IMR-90 (cell line): ENCODE measurements around the gene EPGN. TPM values are rescaled to one million over a fixed set of nuclear protein-coding genes. Genes with fewer than 3 reads are reported as not detected.

Source experiments
- ATAC-seq: fragments of 200-7000 bp; cut with Tn5 transposase; 2 replicates; pipeline ENCODE4 v1.9.1; 2020; ENCODE audit warnings: low read depth, mild to moderate bottlenecking, moderate library complexity
- BruUV-seq: library from RNA; stranded (reverse); fragments of 400-500 nt; replicated peaks from 2 replicates; lab custom pipeline; 2021; lab: Mats Ljungman, UMichigan
- CTCF ChIA-PET: fragments of 300-600 bp; formaldehyde crosslinking; extraction: SDS; loops from one replicate; lab custom pipeline; 2021; ENCODE audit warnings: antibody characterized with exemption; lab: Yijun Ruan, JAX
- POLR2A ChIA-PET: fragments of 300-600 bp; sonication (Branson Sonifier 250); formaldehyde crosslinking; loops from one replicate; lab custom pipeline; 2022; ENCODE audit warnings: antibody characterized with exemption; ENCODE audit not compliant: unreplicated experiment; lab: Charles Lee
- DNase-seq: peaks from one replicate; pipeline ENCODE4 v3.0.0; 2013
- H2AFZ ChIP-seq: replicated peaks from 2 replicates; pipeline ENCODE3; 2013; ENCODE audit warnings: low read length, mild to moderate bottlenecking; ENCODE audit not compliant: poor library complexity
- H2AK5ac ChIP-seq: 2 replicates; pipeline ENCODE4 v1.6.1; 2013; ENCODE audit warnings: low read depth, low read length, inconsistent platforms
- H2AK9ac ChIP-seq: replicated peaks from 2 replicates; pipeline ENCODE3; 2013; ENCODE audit warnings: mild to moderate bottlenecking, low read depth, low read length, moderate library complexity; ENCODE audit not compliant: poor library complexity
- H2BK120ac ChIP-seq: 2 replicates; pipeline ENCODE4 v1.6.1; 2013; ENCODE audit warnings: low read depth, low read length, inconsistent platforms
- H2BK15ac ChIP-seq: 3 replicates; pipeline ENCODE4 v1.6.1; 2013; ENCODE audit warnings: low read depth, low read length, inconsistent platforms
- H2BK20ac ChIP-seq: 2 replicates; pipeline ENCODE4 v1.6.1; 2013; ENCODE audit warnings: low read depth, mild to moderate bottlenecking, inconsistent platforms, low read length, moderate library complexity
- H2BK5ac ChIP-seq: 2 replicates; pipeline ENCODE4 v1.6.1; 2013; ENCODE audit warnings: mild to moderate bottlenecking, low read depth, low read length, inconsistent platforms; ENCODE audit not compliant: poor library complexity, severe bottlenecking
- H3K14ac ChIP-seq: replicated peaks from 2 replicates; pipeline ENCODE4 v1.6.1; 2013; ENCODE audit warnings: low read depth, low read length, inconsistent platforms
- H3K18ac ChIP-seq: 2 replicates; pipeline ENCODE4 v1.6.1; 2013; ENCODE audit warnings: low read depth, low read length, control low read depth
- H3K23ac ChIP-seq: 2 replicates; pipeline ENCODE4 v1.6.1; 2013; ENCODE audit warnings: low read depth, low read length, inconsistent platforms
- H3K27ac ChIP-seq: 2 replicates; pipeline ENCODE4 v1.5.1; 2013; ENCODE audit warnings: mild to moderate bottlenecking, control low read depth, low read length; ENCODE audit not compliant: insufficient read depth
- H3K27me3 ChIP-seq: 2 replicates; pipeline ENCODE4 v1.6.1; 2013; ENCODE audit warnings: low read length; ENCODE audit not compliant: control insufficient read depth, insufficient read depth
- H3K36me3 ChIP-seq: 2 replicates; pipeline ENCODE4 v1.6.1; 2013; ENCODE audit warnings: low read length, mixed read lengths; ENCODE audit not compliant: control insufficient read depth, insufficient read depth
- H3K4ac ChIP-seq: 2 replicates; pipeline ENCODE4 v1.6.1; 2013; ENCODE audit warnings: low read depth, low read length, inconsistent platforms
- H3K4me1 ChIP-seq: 2 replicates; pipeline ENCODE4 v1.6.1; 2013; ENCODE audit warnings: low read length, mixed read lengths; ENCODE audit not compliant: control insufficient read depth, insufficient read depth
- H3K4me2 ChIP-seq: 2 replicates; pipeline ENCODE4 v1.6.1; 2013; ENCODE audit warnings: low read depth, mild to moderate bottlenecking, control low read depth, low read length, moderate library complexity
- H3K4me3 ChIP-seq: 2 replicates; pipeline ENCODE4 v1.5.1; 2013; ENCODE audit warnings: low read depth, mild to moderate bottlenecking, control low read depth, low read length, moderate library complexity; ENCODE audit not compliant: insufficient read depth
- H3K56ac ChIP-seq: 2 replicates; pipeline ENCODE4 v1.6.1; 2013; ENCODE audit warnings: low read length, inconsistent platforms; ENCODE audit not compliant: insufficient read depth; ENCODE audit errors: extremely low read depth
- H3K79me1 ChIP-seq, 2 experiments: 2 replicates each; pipeline ENCODE4 v1.6.1; 2013; ENCODE audit warnings: low read length in 2 of 2, inconsistent platforms in 1 of 2, low read depth in 1 of 2
- H3K9ac ChIP-seq: 2 replicates; pipeline ENCODE4 v1.6.1; 2013; ENCODE audit warnings: low read depth, low read length, control low read depth
- H3K9me1 ChIP-seq: 2 replicates; pipeline ENCODE4 v1.6.1; 2013; ENCODE audit warnings: low read length, inconsistent platforms; ENCODE audit not compliant: insufficient read depth
- H3K9me3 ChIP-seq: 2 replicates; pipeline ENCODE4 v1.6.1; 2013; ENCODE audit warnings: low read length; ENCODE audit not compliant: control insufficient read depth, insufficient read depth
- H4K20me1 ChIP-seq: 2 replicates; pipeline ENCODE4 v1.6.1; 2013; ENCODE audit warnings: low read length, inconsistent platforms; ENCODE audit not compliant: insufficient read depth
- H4K5ac ChIP-seq: 2 replicates; pipeline ENCODE4 v1.6.1; 2013; ENCODE audit warnings: mild to moderate bottlenecking, low read depth, low read length, control low read depth
- H4K8ac ChIP-seq, 2 experiments: 2 replicates each; pipeline ENCODE4 v1.6.1; 2013; ENCODE audit warnings: low read depth in 2 of 2, low read length in 2 of 2, control low read depth in 1 of 2, inconsistent platforms in 1 of 2
- H4K91ac ChIP-seq: 2 replicates; pipeline ENCODE4 v1.6.1; 2013; ENCODE audit warnings: low read depth, low read length, inconsistent platforms; ENCODE audit not compliant: insufficient read depth
- BHLHE40 ChIP-seq: fragments of 150-350 bp; IDR thresholded peaks from 2 replicates; pipeline ENCODE4 v1.6.1; 2016; ENCODE audit warnings: mild to moderate bottlenecking, low read depth, low read length
- CEBPB ChIP-seq: IDR thresholded peaks from 2 replicates; pipeline ENCODE4 v1.6.1; 2012; ENCODE audit warnings: low read depth, low read length, improper control_type of control experiment
- CHD1 ChIP-seq: IDR thresholded peaks from 2 replicates; pipeline ENCODE4 v1.6.1; 2012; ENCODE audit warnings: low read depth, low read length, improper control_type of control experiment
- CTCF ChIP-seq: conservative IDR thresholded peaks from 2 replicates; pipeline ENCODE4 v1.5.1; 2012; ENCODE audit warnings: mild to moderate bottlenecking, low read depth, low read length, improper control_type of control experiment
- FOS ChIP-seq: fragments of 150-350 bp; IDR thresholded peaks from 2 replicates; pipeline ENCODE4 v1.6.1; 2016; ENCODE audit warnings: low read depth, low read length
- MAFK ChIP-seq: IDR thresholded peaks from 2 replicates; pipeline ENCODE4 v1.6.1; 2012; ENCODE audit warnings: low read depth, low read length, improper control_type of control experiment
- MAZ ChIP-seq: IDR thresholded peaks from 2 replicates; pipeline ENCODE4 v1.6.1; 2012; ENCODE audit warnings: low read depth, mild to moderate bottlenecking, low read length, improper control_type of control experiment, moderate library complexity, borderline replicate concordance
- MXI1 ChIP-seq: IDR thresholded peaks from 2 replicates; pipeline ENCODE4 v1.6.1; 2012; ENCODE audit warnings: low read depth, mild to moderate bottlenecking, low read length, moderate library complexity, borderline replicate concordance
- NFE2L2 ChIP-seq: fragments of 150-350 bp; IDR thresholded peaks from 2 replicates; pipeline ENCODE4 v1.6.1; 2016; ENCODE audit warnings: low read depth, mild to moderate bottlenecking, low read length
- POLR2A ChIP-seq: IDR thresholded peaks from 2 replicates; pipeline ENCODE4 v1.6.1; 2012; ENCODE audit warnings: mild to moderate bottlenecking, low read depth, low read length
- RAD21 ChIP-seq: IDR thresholded peaks from 2 replicates; pipeline ENCODE4 v1.6.1; 2012; ENCODE audit warnings: low read length, improper control_type of control experiment
- RCOR1 ChIP-seq: IDR thresholded peaks from 2 replicates; pipeline ENCODE4 v1.6.1; 2012; ENCODE audit warnings: mild to moderate bottlenecking, low read length, improper control_type of control experiment; ENCODE audit not compliant: insufficient replicate concordance
- RFX5 ChIP-seq: IDR thresholded peaks from 2 replicates; pipeline ENCODE4 v1.8.0; 2012; ENCODE audit warnings: low read depth, mild to moderate bottlenecking, low read length, moderate library complexity
- SMC3 ChIP-seq: fragments of 150-350 bp; IDR thresholded peaks from 2 replicates; pipeline ENCODE4 v1.6.1; 2016; ENCODE audit warnings: low read depth, mild to moderate bottlenecking, antibody characterized with exemption, low read length, moderate library complexity
- WGBS, 2 experiments: methylation state at CpG; one replicate each; pipeline versions ENCODE4 v1.1.5 to v1.1.7; 2013; ENCODE audit warnings: missing lambda C conversion rate in 2 of 2; ENCODE audit not compliant: insufficient read length in 1 of 2; ENCODE audit errors: extremely low coverage in 2 of 2; 5-methylcytosine and 5-hydroxymethylcytosine counted together
- dilution Hi-C: fragments of 300-500 bp; cut with HindIII; formaldehyde crosslinking; loops from one replicate; pipeline ENCODE4 v1.14.3; 2018; ENCODE audit warnings: low sequenced_read_pairs; ENCODE audit not compliant: unreplicated experiment
- in situ Hi-C: fragments of 300-500 bp; cut with MboI; formaldehyde crosslinking; loops from 3 replicates; pipeline ENCODE4 v1.14.3; 2019; ENCODE audit warnings: low sequenced_read_pairs, inconsistent platforms, mixed read lengths
- intact Hi-C: fragments of 100-400 bp; cut with micrococcal nuclease; formaldehyde crosslinking; loops from 2 replicates; pipeline ENCODE4 v1.10.0; 2022
- polyA plus RNA-seq, 3 experiments: library from polyadenylated mRNA; depleted of rRNA; stranded (reverse); fragments of >200 nt; gene quantifications; 2 replicates each; pipeline ENCODE4 v1.2.3, GENCODE V29; 2012; ENCODE audit warnings: low replicate concordance in 1 of 3
- total RNA-seq: library from RNA; depleted of rRNA; stranded (reverse); fragments of >200 nt; gene quantifications from 2 replicates; pipeline ENCODE4 v1.2.3, GENCODE V29; 2012
- TF ChIP-seq, protein P1 (sequence below): fragments of 150-350 bp; IDR thresholded peaks from 2 replicates; pipeline ENCODE4 v1.6.1; 2016; ENCODE audit warnings: low read depth, mild to moderate bottlenecking, low read length, moderate library complexity, borderline replicate concordance
- TF ChIP-seq, protein P2 (sequence below): fragments of 150-350 bp; IDR thresholded peaks from 2 replicates; pipeline ENCODE4 v1.6.1; 2017; ENCODE audit warnings: mild to moderate bottlenecking, antibody characterized with exemption, low read length, low read depth

The EPGN gene
- total and polyA plus RNA-seq, 2 of the 4 experiments (the other 2 are of a cell fraction) = 0.18 TPM; not detected in 1

- H3K56ac ChIP-seq = no peak overlapping the region
- H2BK120ac ChIP-seq = no peak overlapping the region
- WGBS, 2 experiments = no CpG with 5 or more reads among the region's 3 CpGs
- dilution Hi-C loops (no loop called here), in situ Hi-C loops (no loop called here), intact Hi-C loops (no loop called here)
- H3K4me3 ChIP-seq = no peak overlapping the region
- no peak overlapping the region for H2BK20ac ChIP-seq
- ATAC-seq (no peak), DNase-seq (peak; percentile 11)
- no peaks in the 10 kb centered on the region for H3K9me3 ChIP-seq
- no TSS peak for BruUV-seq
- H2AFZ ChIP-seq = no peak overlapping the region
- H3K18ac ChIP-seq = no peak overlapping the region
- H3K36me3 ChIP-seq = no peaks in the 10 kb centered on the region
- no peak overlapping the region for H3K4me2 ChIP-seq
- H3K9ac ChIP-seq = no peak overlapping the region
- H2BK15ac ChIP-seq = no peak overlapping the region
- H3K27ac ChIP-seq = no peak overlapping the region
- no peaks in the 10 kb centered on the region; the same call in 1 of the 2 replicates for H3K27me3 ChIP-seq
- H4K20me1 ChIP-seq = no peaks in the 10 kb centered on the region
- H4K5ac ChIP-seq = no peak overlapping the region
- H3K9me1 ChIP-seq = no peaks in the 10 kb centered on the region
- H2AK9ac ChIP-seq = no peak overlapping the region
- no peak overlapping the region for H3K23ac ChIP-seq
- TF ChIP-seq, protein P1, sequence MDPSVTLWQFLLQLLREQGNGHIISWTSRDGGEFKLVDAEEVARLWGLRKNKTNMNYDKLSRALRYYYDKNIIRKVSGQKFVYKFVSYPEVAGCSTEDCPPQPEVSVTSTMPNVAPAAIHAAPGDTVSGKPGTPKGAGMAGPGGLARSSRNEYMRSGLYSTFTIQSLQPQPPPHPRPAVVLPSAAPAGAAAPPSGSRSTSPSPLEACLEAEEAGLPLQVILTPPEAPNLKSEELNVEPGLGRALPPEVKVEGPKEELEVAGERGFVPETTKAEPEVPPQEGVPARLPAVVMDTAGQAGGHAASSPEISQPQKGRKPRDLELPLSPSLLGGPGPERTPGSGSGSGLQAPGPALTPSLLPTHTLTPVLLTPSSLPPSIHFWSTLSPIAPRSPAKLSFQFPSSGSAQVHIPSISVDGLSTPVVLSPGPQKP = no peak
- TF ChIP-seq RAD21 (no peak), CEBPB (no peak), CHD1 (no peak), FOS (no peak), BHLHE40 (no peak), MXI1 (no peak), MAFK (no peak), RFX5 (no peak), SMC3 (no peak), NFE2L2 (no peak), RCOR1 (no peak), CTCF (no peak), POLR2A (no peak), MAZ (no peak)
- TF ChIP-seq, protein P2, sequence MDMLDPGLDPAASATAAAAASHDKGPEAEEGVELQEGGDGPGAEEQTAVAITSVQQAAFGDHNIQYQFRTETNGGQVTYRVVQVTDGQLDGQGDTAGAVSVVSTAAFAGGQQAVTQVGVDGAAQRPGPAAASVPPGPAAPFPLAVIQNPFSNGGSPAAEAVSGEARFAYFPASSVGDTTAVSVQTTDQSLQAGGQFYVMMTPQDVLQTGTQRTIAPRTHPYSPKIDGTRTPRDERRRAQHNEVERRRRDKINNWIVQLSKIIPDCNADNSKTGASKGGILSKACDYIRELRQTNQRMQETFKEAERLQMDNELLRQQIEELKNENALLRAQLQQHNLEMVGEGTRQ = no peak
- no peak overlapping the region for H2AK5ac ChIP-seq
- H3K14ac ChIP-seq = no peak overlapping the region
- H4K91ac ChIP-seq = no peak overlapping the region
- POLR2A ChIA-PET = no interaction called here
- CTCF ChIA-PET = no interaction called here
- no peak overlapping the region for H3K4ac ChIP-seq
- no peak overlapping the region for H2BK5ac ChIP-seq
- H4K8ac ChIP-seq = no peak overlapping the region
- H3K4me1 ChIP-seq = no peaks in the 10 kb centered on the region
- no peaks in the 10 kb centered on the region for H3K79me1 ChIP-seq
Measured at GRCh38 chr4:74362347-74362746, 54.1 kb downstream of the EPGN start.
